Adrenal gland (tissue), 12 donors: Measurements from ENCODE around the gene EIF4E1B. TPM values are rescaled to one million over a fixed set of nuclear protein-coding genes. Genes with fewer than 3 reads are reported as not detected.

Experiments
- DNase-seq, 7 donors: peaks; one replicate each; pipeline ENCODE4 v3.0.0-alpha.2; 2019 to 2020
- H3K27ac ChIP-seq, 5 donors: fragments of 200-600 bp; sonication (generic) in 4 of 5; 1 replicate in 3 of 5; 2 replicates in 2 of 5; pipeline versions ENCODE4 v1.5.1 to v1.8.0; 2016 to 2020; ENCODE audit warnings: mild to moderate bottlenecking in 1 of 5
- H3K27me3 ChIP-seq: fragments of 200-600 bp; 2 replicates; pipeline ENCODE4 v1.8.0; 2021
- H3K36me3 ChIP-seq, 2 donors: fragments of 200-600 bp; replicated peaks in 1 of 2; 1 replicate in 1 of 2; 2 replicates in 1 of 2; pipeline versions ENCODE4 v1.5.1 to v1.8.0; 2018 to 2022
- H3K4me1 ChIP-seq, 2 donors: fragments of 200-600 bp; replicated peaks in 1 of 2; 1 replicate in 1 of 2; 2 replicates in 1 of 2; pipeline versions ENCODE4 v1.5.1 to v1.8.0; 2018 to 2021
- H3K4me3 ChIP-seq, 4 donors: fragments of 200-600 bp; sonication (generic) in 3 of 4; one replicate each; pipeline ENCODE4 v1.5.1; 2016 to 2018
- H3K9me3 ChIP-seq, 3 donors: fragments of 200-600 bp; sonication (generic) in 1 of 3; replicated peaks in 1 of 3; 1 replicate in 2 of 3; 2 replicates in 1 of 3; pipeline versions ENCODE4 v1.5.1 to v1.8.0; 2016 to 2021
- CTCF ChIP-seq, 6 experiments: fragments of 450-650 bp in 4 of 6; fragments of 200-600 bp in 2 of 6; sonication (generic) in 1 of 6; IDR thresholded peaks; 1 replicate in 5 of 6; 2 replicates in 1 of 6; pipeline versions ENCODE4 v1.5.1 to v1.8.0; 2016 to 2021; ENCODE audit warnings: antibody characterized with exemption in 6 of 6, mild to moderate bottlenecking in 2 of 6, moderate library complexity in 1 of 6
- POLR2A ChIP-seq, 2 donors: fragments of 450-650 bp; IDR thresholded peaks; one replicate each; pipeline ENCODE4 v1.6.1; 2017; ENCODE audit warnings: antibody characterized with exemption in 2 of 2, mild to moderate bottlenecking in 2 of 2, moderate library complexity in 1 of 2
- WGBS, 4 donors: extraction: QIAGEN DNeasy Blood & Tissue Kit in 2 of 4; methylation state at CpG; one replicate each; pipeline versions ENCODE4 v1.1.5 to v1.1.7; 2013 to 2017; 5-methylcytosine and 5-hydroxymethylcytosine counted together
- intact Hi-C, 2 donors: fragments of 100-400 bp; cut with DNase I; formaldehyde crosslinking; loops; one replicate each; pipeline versions ENCODE4 v1.14.1 to v1.15.0; 2022 to 2023
- microRNA-seq, 3 donors: library from miRNA; unstranded; fragments of <30 nt; microRNA quantifications; one replicate each; pipeline ENCODE4, GENCODE V29; 2017 to 2020
- polyA plus RNA-seq, 3 donors: library from polyadenylated mRNA; stranded (reverse); fragments of 200-250 nt in 2 of 3; fragments of 350-450 nt in 1 of 3; fragmentation: Illumina TruSeq in 1 of 3; extraction: RNeasy Lipid Tissue Mini Kit (QIAGEN cat#74804) in 1 of 3; gene quantifications; one replicate each; pipeline ENCODE4 v1.2.3, GENCODE V29; 2013 to 2014
- small RNA-seq, 2 donors: library from RNA; depleted of rRNA; stranded (forward); fragments of <200 nt; gene quantifications; one replicate each; pipeline ENCODE3, GENCODE V24; 2016
- total RNA-seq, 9 donors: library from RNA; depleted of rRNA in 4 of 9; stranded (reverse); fragments of >200 nt in 4 of 9; fragments of 120-200 nt in 1 of 9; fragmentation: NEBNext Ultra II Directional in 1 of 9; extraction: Animal tissue kit (Norgen Biotek cat#: 25700) in 1 of 9; gene quantifications; one replicate each; pipeline versions ENCODE4 v1.1.0 to v1.2.4, GENCODE V29; 2013 to 2023
- donor health status: healthy with polysubstance abuse.
- donor health status: Bipolar disorder and iron deficiency.
- donor health status: DM: yes; HTN: yes; CAD: no.
- donor health status: DM: no; HTN: no; CAD: no.
- donor health status: DM: no; HTN: no; CAD: no.
- donor health status: DM: yes; HTN: yes; CAD: no.

Gene EIF4E1B
- total and polyA plus RNA-seq, 12 donors: 0.24 to 0.44 (median 0.28) TPM; not detected in 7

DNA sequence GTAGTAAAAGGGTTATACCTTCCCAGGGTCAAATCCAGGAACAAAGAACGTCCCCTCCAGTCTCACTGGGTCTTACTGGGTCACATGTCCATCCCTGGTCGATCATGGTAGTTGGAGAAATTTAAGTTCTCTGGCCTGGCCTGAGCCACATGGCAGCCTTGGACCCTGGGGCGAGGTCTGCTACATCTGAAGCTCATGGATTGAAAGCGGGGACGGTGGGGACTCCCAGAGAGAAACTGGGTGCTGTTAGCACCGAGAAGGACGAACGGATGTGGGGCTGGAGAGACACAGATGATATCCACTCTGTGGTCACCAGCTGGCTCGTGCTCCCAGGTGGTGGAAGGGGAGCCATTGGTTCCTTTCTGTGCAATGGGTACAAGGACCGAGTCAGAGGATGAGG is 63.7 kb downstream of the EIF4E1B start:
- no peak overlapping the region for H3K27ac ChIP-seq
- H3K27me3 ChIP-seq: peaks cover 13% of the 10 kb centered on the region
- H3K4me3 ChIP-seq: no peak overlapping the region
- no peaks in the 10 kb centered on the region for H3K4me1 ChIP-seq
- H3K36me3 ChIP-seq: no peaks in the 10 kb centered on the region
- 78 to 83% (median 79%) methylated on average over 8 to 10 of the region's 10 CpGs for WGBS, 4 donors
- no peak for DNase-seq
- intact Hi-C loops: no loop called here
- H3K9me3 ChIP-seq: no peaks in the 10 kb centered on the region
- no peak for TF ChIP-seq CTCF (IDR thresholded peaks at IDR 0.05)
- TF ChIP-seq POLR2A (IDR thresholded peaks at IDR 0.05): no peak

- intact Hi-C loops: no loop called here
- no peak for TF ChIP-seq POLR2A (IDR thresholded peaks at IDR 0.05)
- no peak for TF ChIP-seq CTCF (IDR thresholded peaks at IDR 0.05)
- H3K4me1 ChIP-seq: no peaks in the 10 kb centered on the region
- H3K27ac ChIP-seq: no peak overlapping the region
- no peak overlapping the region for H3K4me3 ChIP-seq
- H3K9me3 ChIP-seq: no peaks in the 10 kb centered on the region
- peaks cover 13% of the 10 kb centered on the region for H3K27me3 ChIP-seq
- H3K36me3 ChIP-seq: no peaks in the 10 kb centered on the region
- no peak for DNase-seq
- WGBS, 4 donors: 47 to 68% (median 58%) methylated on average over 2 to 9 of the region's 9 CpGs
Observed at GRCh38 chr5:176694631-176695030, 64.2 kb downstream of the EIF4E1B start.

DNA sequence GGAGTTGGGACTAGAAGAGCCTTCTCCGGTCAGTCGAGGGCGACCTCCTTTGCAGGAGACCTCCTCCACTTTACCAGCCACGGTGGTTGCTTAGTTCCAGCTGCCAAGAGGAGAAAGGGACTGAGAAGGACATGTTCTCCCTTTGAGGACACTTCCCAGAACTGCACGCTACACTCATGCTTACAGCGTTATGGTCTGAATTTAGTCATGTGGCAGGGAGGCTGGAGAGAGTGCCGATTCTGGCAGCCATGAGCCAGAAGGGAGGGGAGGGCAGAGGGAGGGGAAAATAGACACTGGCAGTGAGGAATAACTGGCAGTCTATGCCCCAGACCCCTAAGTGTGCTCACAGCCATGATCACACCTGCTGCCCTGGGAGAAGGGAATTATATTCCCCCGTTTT is 64.6 kb downstream of the EIF4E1B start:
- DNase-seq: no peak
- Histone ChIP-seq H3K4me3 (no peak overlapping the region), H3K27ac (no peak overlapping the region), H3K36me3 (no peaks in the 10 kb centered on the region), H3K4me1 (no peaks in the 10 kb centered on the region), H3K27me3 (peaks cover 17% of the 10 kb centered on the region), H3K9me3 (no peaks in the 10 kb centered on the region)
- 59 to 66% (median 61%) methylated on average over 8 of the region's 8 CpGs for WGBS, 4 donors
- no peak for TF ChIP-seq POLR2A (IDR thresholded peaks at IDR 0.05)
- TF ChIP-seq CTCF (IDR thresholded peaks at IDR 0.05): no peak
- intact Hi-C loops: no loop called here

Small RNA genes lying within 50 kb of the gene (microRNA-seq; reads per million reads assigned to microRNA genes)
- gene MIR4281: 0 reads per million in 3 donors

Small RNA genes lying within 50 kb of the gene (small RNA-seq; reads per million reads assigned to genes)
- gene MIR4281: 0 reads per million in 2 donors

Other genes with a start within 250 kb of the EIF4E1B start
- 10 to 100 TPM in 5 of 9 donors, 1 to 10 TPM in 4; 6.2 to 53.3 (median 19.3) TPM for gene NOP16, start 242.1 kb upstream of the EIF4E1B start, total RNA-seq
- gene NOP16, start 242.1 kb upstream of the EIF4E1B start, polyA plus RNA-seq: 10 to 100 TPM; 49.5 to 62.1 (median 57.0) TPM
- gene HIGD2A, start 241.9 kb upstream of the EIF4E1B start, total RNA-seq: 100 to 1,000 TPM; 138 to 262 (median 198) TPM
- gene HIGD2A, start 241.9 kb upstream of the EIF4E1B start, polyA plus RNA-seq: 100 to 1,000 TPM; 112 to 492 (median 244) TPM
- gene CLTB, start 214.1 kb upstream of the EIF4E1B start, total RNA-seq: 100 to 1,000 TPM; 129 to 261 (median 159) TPM
- 100 to 1,000 TPM; 118 to 299 (median 262) TPM for gene CLTB, start 214.1 kb upstream of the EIF4E1B start, polyA plus RNA-seq
- 10 to 100 TPM; 29.0 to 62.3 (median 41.0) TPM for gene FAF2, start 182.3 kb upstream of the EIF4E1B start, total RNA-seq
- gene FAF2, start 182.3 kb upstream of the EIF4E1B start, polyA plus RNA-seq: 10 to 100 TPM; 21.2 to 68.2 (median 24.3) TPM
- 10 to 100 TPM in 8 of 9 donors, 1 to 10 TPM in 1; 6.9 to 65.7 (median 25.3) TPM for gene RNF44, start 93.3 kb upstream of the EIF4E1B start, total RNA-seq
- 10 to 100 TPM in 2 of 3 donors, 1 to 10 TPM in 1; 5.3 to 43.1 (median 16.4) TPM for gene RNF44, start 93.3 kb upstream of the EIF4E1B start, polyA plus RNA-seq
- gene CDHR2, start 81.3 kb upstream of the EIF4E1B start, total RNA-seq: under 1 TPM in 7 of 9 donors, not detected in 2; under 0.01 to 0.55 (median 0.34) TPM
- gene CDHR2, start 81.3 kb upstream of the EIF4E1B start, polyA plus RNA-seq: under 1 TPM; 0.08 to 0.13 (median 0.10) TPM
- gene GPRIN1, start 20.5 kb upstream of the EIF4E1B start, total RNA-seq: 1 to 10 TPM in 5 of 9 donors, under 1 TPM in 4; 0.42 to 4.0 (median 1.4) TPM
- gene GPRIN1, start 20.5 kb upstream of the EIF4E1B start, polyA plus RNA-seq: 1 to 10 TPM in 2 of 3 donors, under 1 TPM in 1; 0.81 to 2.2 (median 1.3) TPM
- 1 to 10 TPM in 2 of 9 donors, under 1 TPM in 3, not detected in 4; 0.19 to 2.4 (median 0.78) TPM for gene SNCB, start 141 bp upstream of the EIF4E1B start, total RNA-seq
- gene SNCB, start 141 bp upstream of the EIF4E1B start, polyA plus RNA-seq: 1 to 10 TPM; 1.0 to 8.6 (median 2.8) TPM
- gene TSPAN17, start 16.8 kb downstream of the EIF4E1B start, total RNA-seq: 100 to 1,000 TPM in 1 of 9 donors, 10 to 100 TPM in 8; 25.8 to 106 (median 55.5) TPM
- gene TSPAN17, start 16.8 kb downstream of the EIF4E1B start, polyA plus RNA-seq: 10 to 100 TPM; 35.1 to 52.0 (median 43.8) TPM
- 1 to 10 TPM in 3 of 9 donors, under 1 TPM in 4, not detected in 2; 0.06 to 10.0 (median 0.72) TPM for gene UNC5A, start 179.9 kb downstream of the EIF4E1B start, total RNA-seq
- gene UNC5A, start 179.9 kb downstream of the EIF4E1B start, polyA plus RNA-seq: 10 to 100 TPM in 1 of 3 donors, 1 to 10 TPM in 2; 2.2 to 19.7 (median 4.8) TPM